Hepatocyte (in vitro differentiated cells): Measurements from ENCODE around the gene UXT. TPM values are rescaled to one million over a fixed set of nuclear protein-coding genes. Genes with fewer than 3 reads are reported as not detected.
A peak's percentile ranks its signal among the peaks of the same experiment; 100 is the strongest.

Experiments used
- DNase-seq: peaks from one replicate; pipeline ENCODE4 v3.0.0-alpha.2; 2016; ENCODE audit warnings: low spot score
- H2AFZ ChIP-seq: fragments of 200-600 bp; sonication (generic); 2 replicates; pipeline ENCODE4 v1.6.0; 2016; ENCODE audit warnings: antibody characterized with exemption, mild to moderate bottlenecking
- H3K27ac ChIP-seq: fragments of 200-600 bp; sonication (generic); 2 replicates; pipeline ENCODE4 v1.5.1; 2016; ENCODE audit warnings: mild to moderate bottlenecking
- H3K27me3 ChIP-seq: fragments of 200-600 bp; sonication (generic); 2 replicates; pipeline ENCODE4 v1.6.1; 2016
- H3K36me3 ChIP-seq: fragments of 200-600 bp; sonication (generic); replicated peaks from 2 replicates; pipeline ENCODE4 v1.5.1; 2016; ENCODE audit warnings: low read depth; ENCODE audit not compliant: insufficient read depth
- H3K4me1 ChIP-seq: fragments of 200-600 bp; sonication (generic); 2 replicates; pipeline ENCODE4 v1.5.1; 2016; ENCODE audit warnings: mild to moderate bottlenecking, moderate library complexity; ENCODE audit not compliant: insufficient read depth
- H3K4me2 ChIP-seq: fragments of 200-600 bp; sonication (generic); 2 replicates; pipeline ENCODE4 v1.6.0; 2016
- H3K4me3 ChIP-seq: fragments of 200-600 bp; sonication (generic); 2 replicates; pipeline ENCODE4 v1.5.1; 2016; ENCODE audit warnings: mild to moderate bottlenecking
- H3K79me2 ChIP-seq: fragments of 200-600 bp; sonication (generic); 2 replicates; pipeline ENCODE4 v1.6.0; 2017; ENCODE audit warnings: mild to moderate bottlenecking
- H3K9me2 ChIP-seq: fragments of 200-600 bp; sonication (generic); replicated peaks from 2 replicates; pipeline ENCODE4 v1.6.0; 2017; ENCODE audit warnings: mild to moderate bottlenecking; ENCODE audit not compliant: insufficient read depth
- H3K9me3 ChIP-seq: fragments of 200-600 bp; sonication (generic); 2 replicates; pipeline ENCODE4 v1.5.1; 2016; ENCODE audit warnings: low read depth, mild to moderate bottlenecking
- H4K20me1 ChIP-seq: fragments of 200-600 bp; sonication (generic); 2 replicates; pipeline ENCODE4 v1.6.0; 2016; ENCODE audit warnings: mild to moderate bottlenecking; ENCODE audit not compliant: insufficient read depth, poor library complexity, severe bottlenecking
- CTCF ChIP-seq: fragments of 200-600 bp; sonication (generic); IDR thresholded peaks from 2 replicates; pipeline ENCODE4 v1.5.1; 2016; ENCODE audit warnings: antibody characterized with exemption, mild to moderate bottlenecking; ENCODE audit not compliant: poor library complexity
- EZH2 ChIP-seq: fragments of 200-600 bp; sonication (generic); IDR thresholded peaks from 2 replicates; pipeline ENCODE4 v1.6.1; 2016; ENCODE audit warnings: antibody characterized with exemption, mild to moderate bottlenecking, borderline replicate concordance
- EZH2phosphoT487 ChIP-seq: fragments of 200-600 bp; sonication (generic); IDR thresholded peaks from one replicate; pipeline ENCODE4 v1.6.1; 2018; ENCODE audit warnings: antibody characterized with exemption, mild to moderate bottlenecking, low read depth, moderate library complexity; ENCODE audit not compliant: unreplicated experiment, severe bottlenecking
- WGBS: methylation state at CpG from one replicate; pipeline ENCODE4 v1.1.6; 2016; ENCODE audit warnings: low lambda C conversion rate; ENCODE audit errors: missing lambda C conversion rate; 5-methylcytosine and 5-hydroxymethylcytosine counted together
- polyA plus RNA-seq: library from polyadenylated mRNA; unstranded; fragments of >200 nt; fragmentation: Nextera tagmentation; extraction: Ambion mirVana; gene quantifications from 2 replicates; pipeline ENCODE4 v1.2.1, GENCODE V29; 2016
- total RNA-seq: library from RNA; depleted of rRNA; stranded (reverse); fragments of >200 nt; gene quantifications from 2 replicates; pipeline ENCODE4 v1.2.3, GENCODE V29; 2014

Gene UXT
- total and polyA plus RNA-seq, 2 experiments from 2014 or later: 96.1 to 141 TPM

- no peak for DNase-seq
- Histone ChIP-seq H3K79me2 (no peaks in the 10 kb centered on the region), H3K4me1 (no peaks in the 10 kb centered on the region), H3K9me2 (no peaks in the 10 kb centered on the region), H4K20me1 (no peaks in the 10 kb centered on the region), H3K36me3 (no peaks in the 10 kb centered on the region), H3K4me2 (no peak overlapping the region), H3K27ac (no peak overlapping the region), H3K27me3 (no peaks in the 10 kb centered on the region), H2AFZ (no peak overlapping the region), H3K9me3 (no peaks in the 10 kb centered on the region), H3K4me3 (no peak overlapping the region)
- 85% methylated on average over 2 of the region's 2 CpGs for WGBS
- TF ChIP-seq EZH2phosphoT487 (no peak), CTCF (no peak), EZH2 (no peak)
Measured at GRCh38 chrX:47625365-47625764, 33.6 kb downstream of the UXT start.

GRCh38 chrX:47623540-47624027, 35.4 kb downstream of the UXT start:
- peak; percentile 75 for DNase-seq
- 49% methylated on average over 35 of the region's 35 CpGs for WGBS
- H3K27ac ChIP-seq: no peak overlapping the region
- no peaks in the 10 kb centered on the region for H3K9me2 ChIP-seq
- no peak overlapping the region for H3K4me3 ChIP-seq
- no peaks in the 10 kb centered on the region for H3K4me1 ChIP-seq
- no peaks in the 10 kb centered on the region for H3K79me2 ChIP-seq
- no peaks in the 10 kb centered on the region for H4K20me1 ChIP-seq
- H3K4me2 ChIP-seq: peak overlapping the region; percentile 77
- no peak overlapping the region for H2AFZ ChIP-seq
- no peaks in the 10 kb centered on the region for H3K36me3 ChIP-seq
- TF ChIP-seq EZH2phosphoT487: no peak
- TF ChIP-seq EZH2: no peak
- no peak for TF ChIP-seq CTCF
- H3K27me3 ChIP-seq: no peaks in the 10 kb centered on the region
- H3K9me3 ChIP-seq: no peaks in the 10 kb centered on the region

GRCh38 chrX:47621851-47622250, 37.1 kb downstream of the UXT start:
- Histone ChIP-seq H4K20me1 (no peaks in the 10 kb centered on the region), H2AFZ (no peak overlapping the region), H3K9me3 (no peaks in the 10 kb centered on the region), H3K27me3 (no peaks in the 10 kb centered on the region), H3K4me1 (no peaks in the 10 kb centered on the region), H3K27ac (no peak overlapping the region), H3K79me2 (no peaks in the 10 kb centered on the region), H3K4me3 (no peak overlapping the region), H3K4me2 (no peak overlapping the region), H3K9me2 (no peaks in the 10 kb centered on the region), H3K36me3 (no peaks in the 10 kb centered on the region)
- TF ChIP-seq EZH2: no peak
- no peak for TF ChIP-seq CTCF
- TF ChIP-seq EZH2phosphoT487: no peak
- DNase-seq: no peak
- 89% methylated on average over 6 of the region's 6 CpGs for WGBS

- H3K4me2 ChIP-seq: no peak overlapping the region
- no peak overlapping the region for H3K4me3 ChIP-seq
- H2AFZ ChIP-seq: no peak overlapping the region
- WGBS: 79% methylated on average over 9 of the region's 9 CpGs
- H3K9me3 ChIP-seq: no peaks in the 10 kb centered on the region
- no peaks in the 10 kb centered on the region for H4K20me1 ChIP-seq
- H3K4me1 ChIP-seq: no peaks in the 10 kb centered on the region
- TF ChIP-seq CTCF: no peak
- no peak for TF ChIP-seq EZH2phosphoT487
- no peak for TF ChIP-seq EZH2
- H3K27me3 ChIP-seq: no peaks in the 10 kb centered on the region
- no peaks in the 10 kb centered on the region for H3K9me2 ChIP-seq
- no peak overlapping the region for H3K27ac ChIP-seq
- DNase-seq: no peak
- H3K36me3 ChIP-seq: no peaks in the 10 kb centered on the region
- no peaks in the 10 kb centered on the region for H3K79me2 ChIP-seq
Measured at GRCh38 chrX:47620303-47620685, 38.7 kb downstream of the UXT start.
